ENCODE data around the gene RPS21.

Gene RPS21

DNA sequence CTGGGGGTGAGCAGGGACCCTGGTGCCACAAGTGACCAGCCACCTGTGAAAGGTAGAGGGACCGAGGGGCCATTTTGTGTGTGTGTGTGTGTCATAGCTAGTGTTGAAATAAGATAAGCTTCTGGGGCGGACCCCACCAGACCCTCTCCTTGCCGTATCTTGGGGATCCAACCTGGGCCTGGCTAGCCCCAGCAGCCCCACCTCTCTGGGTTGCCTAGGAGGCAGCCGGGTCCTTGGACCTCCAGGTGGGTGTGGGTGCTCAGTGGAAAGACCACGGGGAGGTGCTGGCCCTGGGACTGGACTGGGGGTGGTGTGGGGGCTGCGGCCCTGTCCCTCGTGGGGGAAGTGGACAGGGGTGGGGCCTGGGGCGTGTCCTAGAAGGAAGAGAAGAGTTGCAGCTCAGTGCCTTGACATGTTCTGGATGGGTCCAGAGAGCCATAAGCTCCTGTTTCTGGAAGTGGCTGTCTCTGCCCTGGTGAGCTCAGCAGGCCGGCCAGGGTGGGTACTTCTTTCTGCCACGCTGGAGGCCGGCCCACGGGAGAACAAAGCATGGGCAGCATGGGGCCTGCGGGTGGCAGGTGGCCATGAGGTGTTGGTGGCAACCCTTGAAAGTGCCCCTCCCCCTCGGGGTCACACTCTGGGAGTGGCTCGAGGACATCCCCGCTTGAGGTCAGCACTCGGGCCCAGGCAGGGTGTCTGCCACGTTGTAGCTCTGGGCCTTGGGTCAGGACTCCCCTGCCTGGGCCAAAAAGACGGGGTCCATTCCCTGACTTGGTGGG, 32.0 kb downstream of the RPS21 start:
- H3K4me3 ChIP-seq (ENCODE audit: low read depth, low read length) = no peak overlapping the region
- TF ChIP-seq, protein P1, sequence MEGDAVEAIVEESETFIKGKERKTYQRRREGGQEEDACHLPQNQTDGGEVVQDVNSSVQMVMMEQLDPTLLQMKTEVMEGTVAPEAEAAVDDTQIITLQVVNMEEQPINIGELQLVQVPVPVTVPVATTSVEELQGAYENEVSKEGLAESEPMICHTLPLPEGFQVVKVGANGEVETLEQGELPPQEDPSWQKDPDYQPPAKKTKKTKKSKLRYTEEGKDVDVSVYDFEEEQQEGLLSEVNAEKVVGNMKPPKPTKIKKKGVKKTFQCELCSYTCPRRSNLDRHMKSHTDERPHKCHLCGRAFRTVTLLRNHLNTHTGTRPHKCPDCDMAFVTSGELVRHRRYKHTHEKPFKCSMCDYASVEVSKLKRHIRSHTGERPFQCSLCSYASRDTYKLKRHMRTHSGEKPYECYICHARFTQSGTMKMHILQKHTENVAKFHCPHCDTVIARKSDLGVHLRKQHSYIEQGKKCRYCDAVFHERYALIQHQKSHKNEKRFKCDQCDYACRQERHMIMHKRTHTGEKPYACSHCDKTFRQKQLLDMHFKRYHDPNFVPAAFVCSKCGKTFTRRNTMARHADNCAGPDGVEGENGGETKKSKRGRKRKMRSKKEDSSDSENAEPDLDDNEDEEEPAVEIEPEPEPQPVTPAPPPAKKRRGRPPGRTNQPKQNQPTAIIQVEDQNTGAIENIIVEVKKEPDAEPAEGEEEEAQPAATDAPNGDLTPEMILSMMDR (IDR thresholded peaks at IDR 0.05; ENCODE audit: control insufficient read depth, extremely low read depth, insufficient read depth) = no peak
- no peak for DNase-seq (ENCODE audit: low read depth)

DNA sequence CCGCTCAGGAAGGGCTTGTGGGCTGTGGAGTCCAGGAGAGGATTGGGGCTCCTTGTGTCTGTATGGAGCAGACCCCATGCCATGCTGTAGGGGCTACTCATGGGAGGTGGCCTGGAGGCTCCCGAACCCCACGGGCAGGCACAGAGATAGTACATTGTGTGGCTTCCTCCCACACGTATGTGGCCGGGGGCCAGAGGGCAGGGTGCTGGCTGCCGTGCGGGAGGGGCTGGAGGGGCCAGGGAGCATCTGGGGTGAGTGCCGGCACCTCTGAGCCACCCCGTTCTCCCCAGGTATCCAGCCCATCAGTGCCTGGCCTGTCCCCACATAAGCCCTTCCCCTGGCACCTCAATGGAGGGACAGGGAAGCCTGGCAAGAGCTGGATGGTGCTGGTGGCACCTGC, 32.9 kb downstream of the RPS21 start:
- TF ChIP-seq, protein P1 (IDR thresholded peaks at IDR 0.05; ENCODE audit: control insufficient read depth, extremely low read depth, insufficient read depth) = no peak
- no peak overlapping the region for H3K4me3 ChIP-seq (ENCODE audit: low read depth, low read length)
- DNase-seq (ENCODE audit: low read depth) = no peak

DNA sequence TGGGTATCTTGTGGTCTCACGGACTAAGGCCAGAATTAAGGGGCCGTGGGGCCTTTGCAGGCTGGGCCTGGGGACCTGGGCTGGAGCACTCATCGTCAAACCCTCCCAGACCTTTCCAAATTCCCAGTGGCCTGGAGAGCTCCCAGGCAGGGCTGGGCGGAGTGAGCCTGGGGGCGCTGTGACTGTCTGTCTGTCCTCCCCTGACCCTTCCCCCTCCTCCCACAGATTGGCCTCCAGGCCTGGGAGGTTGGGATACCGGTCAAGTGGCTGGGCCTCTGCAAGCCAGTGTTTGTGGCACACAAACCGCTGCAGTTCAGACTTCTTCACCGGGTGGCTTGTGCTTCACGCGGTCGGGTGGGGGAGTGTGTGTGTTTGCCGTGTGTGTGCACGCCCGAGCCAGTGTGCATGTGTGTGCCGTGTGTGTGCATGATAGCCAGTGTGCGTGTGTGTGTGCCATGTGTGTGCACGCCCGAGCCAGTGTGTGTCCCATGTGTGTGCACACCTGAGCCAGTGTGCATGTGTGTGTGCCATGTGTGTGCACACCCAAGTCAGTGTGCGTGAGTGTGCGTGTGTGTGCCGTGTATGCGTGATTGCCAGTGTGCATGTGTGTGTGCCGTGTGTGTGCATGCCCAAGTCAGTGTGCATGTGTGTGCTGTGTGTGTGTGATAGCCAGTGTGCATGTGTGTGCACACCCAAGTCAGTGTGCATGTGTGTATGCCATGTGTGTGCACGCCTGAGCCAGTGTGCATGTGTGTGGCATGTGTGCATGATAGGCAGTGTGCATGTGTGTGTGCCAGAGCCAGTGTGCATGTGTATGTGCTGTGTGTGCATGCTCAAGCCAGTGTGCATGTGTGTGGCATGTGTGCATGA, 34.2 kb downstream of the RPS21 start:
- no peak for DNase-seq (ENCODE audit: low read depth)
- TF ChIP-seq, protein P1 (IDR thresholded peaks at IDR 0.05; ENCODE audit: control insufficient read depth, extremely low read depth, insufficient read depth) = no peak
- no peak overlapping the region for H3K4me3 ChIP-seq (ENCODE audit: low read depth, low read length)

DNA sequence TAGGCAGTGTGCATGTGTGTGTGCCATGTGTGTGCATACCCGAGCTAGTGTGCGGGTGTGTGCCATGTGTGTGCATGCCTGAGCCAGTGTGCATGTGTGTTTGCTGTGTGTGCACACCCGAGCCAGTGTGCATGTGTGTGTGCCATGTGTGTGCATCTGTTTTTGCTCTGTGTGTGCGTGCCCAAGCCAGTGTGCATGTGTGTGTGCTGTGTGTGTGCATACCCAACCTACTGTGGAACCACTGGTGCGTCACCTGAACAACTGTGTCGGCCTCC, 34.8 kb downstream of the RPS21 start:
- TF ChIP-seq, protein P1 (IDR thresholded peaks at IDR 0.05; ENCODE audit: control insufficient read depth, extremely low read depth, insufficient read depth) = no peak
- no peak overlapping the region for H3K4me3 ChIP-seq (ENCODE audit: low read depth, low read length)
- DNase-seq (ENCODE audit: low read depth) = no peak

DNA sequence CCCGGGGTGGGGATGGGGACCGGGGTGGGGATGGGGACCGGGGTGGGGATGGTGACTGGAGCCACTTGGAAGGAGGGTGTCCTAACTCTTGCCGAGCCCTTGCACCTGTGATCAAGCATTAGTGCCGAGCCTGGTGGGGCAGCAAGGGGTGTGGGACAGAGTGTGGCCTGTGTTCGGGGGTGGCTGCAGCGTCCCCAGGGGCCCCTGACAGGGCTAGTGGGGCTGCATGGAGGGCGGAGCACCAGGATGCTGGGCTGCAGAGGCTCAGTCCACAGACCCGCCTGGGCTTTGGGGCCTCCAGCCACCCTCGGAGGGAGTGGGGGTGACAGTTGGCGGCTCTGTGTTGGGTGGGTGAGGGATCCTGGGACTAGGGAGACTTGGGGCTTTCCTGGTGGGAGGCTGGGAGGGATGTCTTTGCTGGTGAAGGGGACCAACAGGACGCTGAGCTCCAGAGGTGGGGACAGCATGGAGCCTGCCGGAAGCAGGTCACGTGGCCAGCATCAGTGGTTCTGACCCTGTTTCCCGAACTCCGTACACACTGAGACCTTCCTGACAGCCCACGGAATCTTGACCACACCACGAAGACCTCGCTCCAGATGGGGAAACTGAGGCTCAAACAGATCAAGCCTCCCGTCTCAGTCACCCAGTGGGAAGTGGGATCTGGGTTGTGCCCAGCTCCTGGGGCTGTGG, 35.9 kb downstream of the RPS21 start:
- DNase-seq (ENCODE audit: low read depth) = no peak
- TF ChIP-seq, protein P1 (IDR thresholded peaks at IDR 0.05; ENCODE audit: control insufficient read depth, extremely low read depth, insufficient read depth) = no peak
- no peak overlapping the region for H3K4me3 ChIP-seq (ENCODE audit: low read depth, low read length)

DNA sequence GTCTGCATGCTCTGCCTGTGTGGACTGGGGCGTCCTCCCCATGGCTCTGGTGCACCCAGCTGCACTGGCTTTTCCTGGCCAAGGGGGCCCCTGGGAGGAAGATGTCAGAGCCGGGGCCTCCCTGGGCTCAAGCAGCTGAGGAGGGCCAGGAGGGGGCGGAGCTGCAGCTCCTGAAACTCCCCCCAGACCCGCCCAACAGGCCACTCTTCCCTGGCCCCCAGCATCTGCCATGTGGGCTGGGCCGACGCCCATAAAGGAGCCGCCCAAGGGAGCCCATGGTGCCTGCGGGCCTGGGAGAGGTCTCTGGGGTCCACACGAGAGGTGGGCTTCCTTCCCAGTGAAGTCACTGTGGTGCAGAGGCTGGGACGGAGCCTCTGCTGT, 36.4 kb downstream of the RPS21 start:
- no peak for DNase-seq (ENCODE audit: low read depth)
- H3K4me3 ChIP-seq (ENCODE audit: low read depth, low read length) = no peak overlapping the region
- TF ChIP-seq, protein P1 (IDR thresholded peaks at IDR 0.05; ENCODE audit: control insufficient read depth, extremely low read depth, insufficient read depth) = no peak
